AG04449 (cell line): ENCODE measurements around the gene ZBTB43.

Experiments
- CTCF ChIA-PET: fragments of 350-600 bp; formaldehyde crosslinking; extraction: SDS; loops from one replicate; lab custom pipeline; 2021; ENCODE audit warnings: antibody characterized with exemption; lab: Yijun Ruan, JAX
- POLR2A ChIA-PET: fragments of 400-600, 350-600 bp; formaldehyde crosslinking; extraction: SDS; loops from one replicate; lab custom pipeline; 2020; ENCODE audit warnings: antibody characterized with exemption, inconsistent platforms; lab: Yijun Ruan, JAX
- DNase-seq: peaks from one replicate; pipeline ENCODE4 v3.0.0-alpha.2; 2010; ENCODE audit warnings: low read depth, low spot score
- H3K4me3 ChIP-seq: 2 replicates; pipeline ENCODE4 v1.5.1; 2011; ENCODE audit warnings: low read depth, mild to moderate bottlenecking, control low read depth, low read length
- CTCF ChIP-seq: IDR thresholded peaks from one replicate; pipeline ENCODE4 v1.5.1; 2011; ENCODE audit warnings: mild to moderate bottlenecking, moderate library complexity, low read length, control low read depth, inconsistent platforms; ENCODE audit not compliant: insufficient read depth; ENCODE audit errors: missing control alignments

The ZBTB43 gene

GRCh38 chr9:126856326-126856877 is 51.6 kb downstream of the ZBTB43 start:
- no peak for TF ChIP-seq CTCF
- CTCF ChIA-PET, result interaction anchor here (0.8 to 1.8 kb wide), 2 partner anchors 12 to 16 kb away, joined by 3 to 6 read pairs; no protein-coding TSS in a partner anchor

GRCh38 chr9:126857261-126857960 is 52.6 kb downstream of the ZBTB43 start:
- ChIA-PET POLR2A (no interaction called here), CTCF (interaction anchor here (1.8 to 3.1 kb wide), 3 partner anchors 12 to 15 kb away, joined by 6 to 26 read pairs (median 19); no protein-coding TSS in a partner anchor)
- no peak for DNase-seq
- no peak overlapping the region for H3K4me3 ChIP-seq
- no peak for TF ChIP-seq CTCF

More at GRCh38 chr9:126856326-126856877, 51.6 kb downstream of the ZBTB43 start:
- no peak overlapping the region for H3K4me3 ChIP-seq
- no peak for DNase-seq
- POLR2A ChIA-PET, result no interaction called here

GRCh38 chr9:126859111-126859510 is 54.3 kb downstream of the ZBTB43 start:
- H3K4me3 ChIP-seq, result no peak overlapping the region
- no peak for TF ChIP-seq CTCF
- ChIA-PET CTCF (interaction anchor here (0.7 to 5.2 kb wide), 15 partner anchors 8 to 469 kb away, joined by 3 to 42 read pairs (median 4); partner anchors contain the start of gene ZBTB43), POLR2A (no interaction called here)
- no peak for DNase-seq

GRCh38 chr9:126860077-126860756 is 55.4 kb downstream of the ZBTB43 start, which contains the start of gene ZBTB34:
Gene ZBTB34, plus strand, starts transcription at chr9:126860639. Its CDS starts 18,761 bp downstream, at chr9:126879400.
- POLR2A ChIA-PET, result interaction anchor here (1.1 kb wide), 1 partner anchor 55 kb away, joined by 4 read pairs; the partner anchor contains the start of gene ZBTB43
- no peak for DNase-seq
- TF ChIP-seq CTCF, result peak; percentile 97
- H3K4me3 ChIP-seq, result peak within 1 kb of the TSS; percentile 83
- CTCF ChIA-PET, result interaction anchor here (0.7 to 5.2 kb wide), 15 partner anchors 9 to 54 kb away, joined by 3 to 42 read pairs (median 4); partner anchors contain the start of gene RALGPS1

GRCh38 chr9:126860757-126861466 is 56.1 kb downstream of the ZBTB43 start:
- DNase-seq, result no peak
- ChIA-PET POLR2A (interaction anchor here (1.1 kb wide), 1 partner anchor 56 kb away, joined by 4 read pairs; the partner anchor contains the start of gene ZBTB43), CTCF (interaction anchor here (0.6 to 5.2 kb wide), 3 partner anchors 10 to 18 kb away, joined by 3 to 42 read pairs (median 4); no protein-coding TSS in a partner anchor)
- peak overlapping the region; percentile 83 for H3K4me3 ChIP-seq
- TF ChIP-seq CTCF, result no peak
